B cell (primary cell): Measurements from ENCODE around the gene NME3. TPM values are rescaled to one million over a fixed set of nuclear protein-coding genes. Genes with fewer than 3 reads are reported as not detected.

Experiments used
- ATAC-seq: fragments of 200-7000 bp; cut with Tn5 transposase; one replicate; pipeline ENCODE4 v1.10.0; 2021; ENCODE audit warnings: low read depth, mild to moderate bottlenecking, moderate number of reproducible peaks, moderate library complexity
- CTCF ChIA-PET: fragments of 350-600 bp; sonication (Branson Sonifier 250); formaldehyde crosslinking; loops from one replicate; lab custom pipeline; 2021; ENCODE audit warnings: antibody characterized with exemption, inconsistent platforms; lab: Charles Lee
- POLR2A ChIA-PET: fragments of 350-600 bp; sonication (Branson Sonifier 250); formaldehyde crosslinking; loops from one replicate; lab custom pipeline; 2021; ENCODE audit warnings: antibody characterized with exemption; lab: Charles Lee
- DNase-seq: peaks from one replicate; pipeline ENCODE4 v3.0.0; 2013
- H2AFZ ChIP-seq: 2 replicates; pipeline ENCODE4 v1.6.1; 2012; ENCODE audit warnings: mild to moderate bottlenecking, low read depth, low read length; ENCODE audit not compliant: insufficient read depth, poor library complexity, severe bottlenecking
- H3K27ac ChIP-seq, 2 donors: 1 replicate in 1 of 2; 2 replicates in 1 of 2; pipeline ENCODE4 v1.5.1; 2012 to 2013; ENCODE audit warnings: low read length in 2 of 2, mild to moderate bottlenecking in 2 of 2, moderate library complexity in 1 of 2
- H3K27me3 ChIP-seq, 4 experiments: fragments of 200-600 bp in 1 of 4; sonication (generic) in 1 of 4; replicated peaks in 1 of 4; 1 replicate in 2 of 4; 2 replicates in 2 of 4; pipeline versions ENCODE4 v1.6.1 to v1.7.0; 2013 to 2016; ENCODE audit warnings: low read length in 3 of 4, mild to moderate bottlenecking in 2 of 4, mixed read lengths in 1 of 4, moderate library complexity in 1 of 4; ENCODE audit not compliant: insufficient read depth in 4 of 4, control insufficient read depth in 3 of 4; ENCODE audit errors: control extremely low read depth in 1 of 4
- H3K36me3 ChIP-seq, 2 experiments: replicated peaks in 1 of 2; 1 replicate in 1 of 2; 2 replicates in 1 of 2; pipeline versions ENCODE4 v1.6.1 to v1.7.1; 2013; ENCODE audit warnings: low read length in 1 of 2; ENCODE audit not compliant: insufficient read depth in 2 of 2, control insufficient read depth in 1 of 2; ENCODE audit errors: control extremely low read depth in 1 of 2, extremely low read depth in 1 of 2
- H3K4me1 ChIP-seq, 2 donors: fragments of 200-600 bp in 1 of 2; sonication (generic) in 1 of 2; 1 replicate in 1 of 2; 2 replicates in 1 of 2; pipeline versions ENCODE4 v1.5.1 to v1.6.1; 2013 to 2017; ENCODE audit warnings: low read length in 2 of 2; ENCODE audit not compliant: control insufficient read depth in 2 of 2, insufficient read depth in 2 of 2
- H3K4me2 ChIP-seq: replicated peaks from 2 replicates; pipeline ENCODE3; 2012; ENCODE audit warnings: mild to moderate bottlenecking, low read depth, low read length; ENCODE audit not compliant: poor library complexity, severe bottlenecking
- H3K4me3 ChIP-seq, 5 experiments: fragments of 200-600 bp in 1 of 5; sonication (generic) in 1 of 5; 1 replicate in 3 of 5; 2 replicates in 2 of 5; pipeline versions ENCODE4 v1.5.1 to v1.7.0; 2011 to 2016; ENCODE audit warnings: low read length in 4 of 5, mild to moderate bottlenecking in 4 of 5, low read depth in 2 of 5, control low read depth in 1 of 5, moderate library complexity in 1 of 5; ENCODE audit not compliant: insufficient read depth in 1 of 5; ENCODE audit errors: control extremely low read depth in 1 of 5, extremely low read depth in 1 of 5
- H3K79me2 ChIP-seq: fragments of 200-600 bp; sonication (generic); one replicate; pipeline ENCODE4 v1.6.0; 2016; ENCODE audit warnings: low read length; ENCODE audit not compliant: control insufficient read depth, insufficient read depth
- H3K9ac ChIP-seq: fragments of 200-600 bp; sonication (generic); 2 replicates; pipeline ENCODE4 v1.6.1; 2017; ENCODE audit warnings: mild to moderate bottlenecking, low read length, moderate library complexity
- H3K9me3 ChIP-seq, 3 donors: one replicate each; pipeline versions ENCODE4 v1.6.1 to v1.7.1; 2013; ENCODE audit warnings: low read length in 2 of 3; ENCODE audit not compliant: control insufficient read depth in 2 of 3, insufficient read depth in 1 of 3; ENCODE audit errors: control extremely low read depth in 1 of 3
- H4K20me1 ChIP-seq: 2 replicates; pipeline ENCODE4 v1.6.0; 2012; ENCODE audit warnings: mild to moderate bottlenecking, low read length; ENCODE audit not compliant: insufficient read depth, control insufficient read depth, poor library complexity, severe bottlenecking
- H3K27ac Mint-ChIP-seq: one replicate; pipeline ENCODE4 v1.8.0; 2021; ENCODE audit warnings: mixed read lengths
- H3K27me3 Mint-ChIP-seq: one replicate; pipeline ENCODE4 v1.8.0; 2021; ENCODE audit warnings: mixed read lengths
- H3K4me1 Mint-ChIP-seq: one replicate; pipeline ENCODE4 v1.8.0; 2021; ENCODE audit warnings: mixed read lengths
- H3K4me3 Mint-ChIP-seq: one replicate; pipeline ENCODE4 v1.8.0; 2021; ENCODE audit warnings: mixed read lengths
- H3K9me3 Mint-ChIP-seq: one replicate; pipeline ENCODE4 v1.8.0; 2022; ENCODE audit warnings: mixed read lengths; ENCODE audit not compliant: insufficient read depth
- CTCF ChIP-seq: fragments of 200-600 bp; IDR thresholded peaks from one replicate; pipeline ENCODE4 v1.8.0; 2022; ENCODE audit warnings: antibody characterized with exemption, mild to moderate bottlenecking
- EZH2 ChIP-seq: IDR thresholded peaks from 2 replicates; pipeline ENCODE4 v1.6.1; 2012; ENCODE audit warnings: borderline replicate concordance, low read depth, mild to moderate bottlenecking, moderate library complexity, low read length; ENCODE audit not compliant: insufficient read depth, poor library complexity, severe bottlenecking
- WGBS: methylation state at CpG from one replicate; pipeline ENCODE4 v1.1.5; 2013; ENCODE audit warnings: missing lambda C conversion rate; ENCODE audit not compliant: insufficient coverage; 5-methylcytosine and 5-hydroxymethylcytosine counted together
- intact Hi-C: fragments of 100-400 bp; cut with micrococcal nuclease; formaldehyde crosslinking; loops from one replicate; pipeline ENCODE4 v1.10.0; 2022
- polyA plus RNA-seq: library from polyadenylated mRNA; depleted of rRNA; stranded (reverse); fragments of >200 nt; gene quantifications from 2 replicates; pipeline ENCODE4 v1.2.3, GENCODE V29; 2012
- total RNA-seq, 2 donors: library from RNA; stranded (reverse); fragments of 120-200 nt in 1 of 2; gene quantifications; 1 replicate in 1 of 2; 2 replicates in 1 of 2; pipeline versions ENCODE4 v1.2.3 to v1.2.4, GENCODE V29; 2013 to 2022

NME3 gene
- total and polyA plus RNA-seq, 2 donors (not counting 1 experiment from before 2014, with no cell fraction given) = 63.2 to 150 TPM

DNA sequence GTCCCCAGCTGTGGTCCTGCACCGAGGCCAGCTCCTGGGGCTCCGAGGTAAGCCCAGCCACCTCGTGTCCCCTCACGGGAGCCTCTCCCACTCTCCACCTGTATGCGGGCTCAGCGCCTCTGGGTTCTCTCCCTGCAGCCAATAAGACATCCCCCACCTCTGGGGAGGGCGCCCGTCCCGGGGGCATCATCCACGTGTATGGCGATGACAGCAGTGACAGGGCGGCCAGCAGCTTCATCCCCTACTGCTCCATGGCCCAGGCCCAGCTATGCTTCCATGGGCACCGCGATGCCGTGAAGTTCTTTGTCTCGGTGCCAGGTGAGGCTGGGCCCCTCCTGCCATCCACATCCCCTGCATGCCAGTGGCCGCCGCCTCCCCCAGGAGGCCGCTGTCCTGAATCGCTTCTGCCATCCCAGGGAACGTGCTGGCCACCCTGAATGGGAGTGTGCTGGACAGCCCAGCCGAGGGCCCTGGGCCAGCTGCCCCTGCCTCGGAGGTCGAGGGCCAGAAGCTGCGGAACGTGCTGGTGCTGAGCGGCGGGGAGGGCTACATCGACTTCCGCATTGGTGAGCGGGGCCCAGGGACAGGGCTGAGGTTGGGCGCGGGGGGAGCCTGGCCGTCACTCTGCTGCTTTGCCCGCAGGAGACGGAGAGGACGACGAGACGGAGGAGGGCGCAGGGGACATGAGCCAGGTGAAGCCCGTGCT, 3.1 kb downstream of the NME3 start:
- Histone ChIP-seq H3K27ac (no peak overlapping the region), H3K4me2 (no peak overlapping the region), H3K9me3 (peaks cover 0 to 4% (median 0%) of the 10 kb centered on the region in 3 donors), H3K79me2 (peaks cover 4% of the 10 kb centered on the region), H3K4me1 (peaks cover 11 to 18% of the 10 kb centered on the region in 2 donors), H3K36me3 (peaks cover 0 to 51% of the 10 kb centered on the region in 2 experiments), H4K20me1 (peaks cover 29% of the 10 kb centered on the region), H3K9ac (no peak overlapping the region), H3K27me3 (no peaks in the 10 kb centered on the region), H2AFZ (no peak overlapping the region), H3K4me3 (no peak overlapping the region)
- DNase-seq (no peak), ATAC-seq (no peak)
- POLR2A ChIA-PET = interaction anchor here (1.1 kb wide), 1 partner anchor 9 kb away, joined by 3 read pairs; no protein-coding TSS in a partner anchor
- WGBS = 97% methylated on average over 40 of the region's 41 CpGs
- CTCF ChIA-PET = interaction anchor here (1.2 kb wide), 1 partner anchor 62 kb away, joined by 4 read pairs; the partner anchor contains the start of gene MAPK8IP3
- no peak overlapping the region for H3K4me3 Mint-ChIP-seq
- no peaks in the 10 kb centered on the region for H3K27me3 Mint-ChIP-seq
- no peaks in the 10 kb centered on the region for H3K9me3 Mint-ChIP-seq
- TF ChIP-seq CTCF (no peak), EZH2 (no peak)
- peak overlapping the region; percentile 74 for H3K27ac Mint-ChIP-seq
- intact Hi-C loops = no loop called here
- peaks cover 15% of the 10 kb centered on the region for H3K4me1 Mint-ChIP-seq
